PC-3 (cell line): Measurements from ENCODE around the gene GPN3. TPM values are rescaled to one million over a fixed set of nuclear protein-coding genes. Genes with fewer than 3 reads are reported as not detected.
"Not testable (repeated sequence)": the region's sequence is repeated elsewhere in the genome, so short reads cannot be mapped to it uniquely, and the experiment has no call there.

ENCODE experiments used
- ATAC-seq: fragments of 200-7000 bp; cut with Tn5 transposase; 2 replicates; pipeline ENCODE4 v1.9.1; 2020; ENCODE audit warnings: mild to moderate bottlenecking, moderate library complexity
- BruUV-seq: library from RNA; stranded (reverse); fragments of 400-500 nt; replicated peaks from 2 replicates; lab custom pipeline; 2021; lab: Mats Ljungman, UMichigan
- CTCF ChIA-PET: fragments of 300-600 bp; sonication (Branson Sonifier 250); formaldehyde crosslinking; loops from one replicate; lab custom pipeline; 2022; ENCODE audit warnings: antibody characterized with exemption; lab: Charles Lee
- POLR2A ChIA-PET: fragments of 300-600 bp; sonication (Branson Sonifier 250); formaldehyde crosslinking; loops from one replicate; lab custom pipeline; 2022; ENCODE audit warnings: antibody characterized with exemption; ENCODE audit not compliant: unreplicated experiment; lab: Charles Lee
- DNase-seq: peaks from one replicate; pipeline ENCODE4 v3.0.0-alpha.2; 2015
- H2AFZ ChIP-seq: fragments of 300-600 bp; sonication (generic); 2 replicates; pipeline ENCODE4 v1.6.0; 2016; ENCODE audit warnings: antibody characterized with exemption, low read length
- H3F3A ChIP-seq: fragments of 300-600 bp; sonication (generic); one replicate; pipeline ENCODE4 v1.6.0; 2017; ENCODE audit warnings: antibody characterized with exemption, low read length, control low read depth, mild to moderate bottlenecking; ENCODE audit not compliant: unreplicated experiment
- H3K27ac ChIP-seq: fragments of 300-600 bp; sonication (generic); 2 replicates; pipeline ENCODE4 v1.5.1; 2016; ENCODE audit warnings: mild to moderate bottlenecking, low read length
- H3K27me3 ChIP-seq: fragments of 300-600 bp; sonication (generic); 2 replicates; pipeline ENCODE4 v1.6.1; 2016; ENCODE audit warnings: low read length, mixed read lengths
- H3K36me3 ChIP-seq: fragments of 300-600 bp; sonication (generic); 2 replicates; pipeline ENCODE4 v1.6.1; 2016; ENCODE audit warnings: low read depth, mixed run types, low read length, mixed read lengths
- H3K4me1 ChIP-seq: fragments of 300-600 bp; sonication (generic); 2 replicates; pipeline ENCODE4 v1.5.1; 2016; ENCODE audit warnings: low read length; ENCODE audit not compliant: insufficient read depth
- H3K4me2 ChIP-seq: fragments of 300-600 bp; sonication (generic); 2 replicates; pipeline ENCODE4 v1.6.0; 2016; ENCODE audit warnings: low read length
- H3K4me3 ChIP-seq: fragments of 300-600 bp; sonication (generic); 2 replicates; pipeline ENCODE4 v1.5.1; 2016; ENCODE audit warnings: mild to moderate bottlenecking, low read length, mixed read lengths
- H3K79me2 ChIP-seq: fragments of 300-600 bp; sonication (generic); 2 replicates; pipeline ENCODE4 v1.6.1; 2017; ENCODE audit warnings: low read length, mixed read lengths
- H3K9ac ChIP-seq: fragments of 300-600 bp; sonication (generic); 2 replicates; pipeline ENCODE4 v1.6.0; 2016; ENCODE audit warnings: mild to moderate bottlenecking, low read length
- H3K9me2 ChIP-seq: fragments of 300-600 bp; sonication (generic); replicated peaks from 2 replicates; pipeline ENCODE4 v1.6.1; 2016; ENCODE audit warnings: mixed run types, low read length, mixed read lengths
- H3K9me3 ChIP-seq: fragments of 300-600 bp; sonication (generic); 2 replicates; pipeline ENCODE4 v1.6.1; 2016; ENCODE audit warnings: low read length, mixed read lengths
- H4K20me1 ChIP-seq: fragments of 300-600 bp; sonication (generic); 2 replicates; pipeline ENCODE4 v1.6.1; 2016; ENCODE audit warnings: low read length, mixed read lengths
- CTCF ChIP-seq: fragments of 300-600 bp; sonication (generic); conservative IDR thresholded peaks from 2 replicates; pipeline ENCODE4 v1.5.1; 2017; ENCODE audit warnings: antibody characterized with exemption, low read depth, mild to moderate bottlenecking, low read length
- EZH2 ChIP-seq: fragments of 300-600 bp; sonication (generic); IDR thresholded peaks from one replicate; pipeline ENCODE4 v1.6.1; 2017; ENCODE audit warnings: antibody characterized with exemption, mild to moderate bottlenecking, low read length; ENCODE audit not compliant: unreplicated experiment
- EZH2phosphoT487 ChIP-seq: fragments of 300-600 bp; sonication (generic); IDR thresholded peaks from 2 replicates; pipeline ENCODE4 v1.6.1; 2018; ENCODE audit warnings: mild to moderate bottlenecking, antibody characterized with exemption, low read length, borderline replicate concordance
- intact Hi-C: fragments of 100-400 bp; cut with micrococcal nuclease; formaldehyde crosslinking; loops from 2 replicates; pipeline ENCODE4 v1.9.0; 2023
- total RNA-seq: library from RNA; depleted of rRNA; stranded (reverse); fragments of >200 nt; gene quantifications from 2 replicates; pipeline ENCODE4 v1.2.3, GENCODE V29; 2014

Gene GPN3
- total RNA-seq, 1 experiment from 2014 or later, result 32.5 TPM

- Histone ChIP-seq H3K9me2 (no peaks in the 10 kb centered on the region), H3K9me3 (no peaks in the 10 kb centered on the region), H4K20me1 (no peaks in the 10 kb centered on the region), H3K79me2 (peaks cover 47% of the 10 kb centered on the region), H3F3A (no peaks in the 10 kb centered on the region), H2AFZ (peak overlapping the region; percentile 93), H3K4me3 (peak overlapping the region; percentile 84), H3K4me1 (peaks cover 14% of the 10 kb centered on the region), H3K36me3 (peaks cover 3% of the 10 kb centered on the region; the same call in 1 of the 2 replicates), H3K27me3 (no peaks in the 10 kb centered on the region), H3K9ac (peak overlapping the region; percentile 90), H3K27ac (no peak overlapping the region), H3K4me2 (peak overlapping the region; percentile 98)
- DNase-seq, result no peak
- CTCF ChIA-PET, result interaction anchor here (0.5 to 1.6 kb wide), 5 partner anchors 18 to 149 kb away, joined by 4 to 10 read pairs (median 6); partner anchors contain the start of gene ARPC3
- no peak for ATAC-seq
- TF ChIP-seq EZH2phosphoT487 (no peak), CTCF (no peak), EZH2 (no peak)
- POLR2A ChIA-PET, result interaction anchor here (0.5 to 1.2 kb wide), 5 partner anchors 31 to 495 kb away, joined by 3 to 11 read pairs (median 7); partner anchors contain the start of genes RAD9B, TCTN1 and VPS29
- TSS peak; percentile 85 for BruUV-seq
- intact Hi-C loops, result loop anchor here (1.0 to 10.0 kb wide), 6 partner anchors 18 to 227 kb away; partner anchors contain the start of genes ARPC3, RAD9B and VPS29
These were observed 227 bp downstream of the GPN3 start for GRCh38 chr12:110467847-110468213.

GRCh38 chr12:110466791-110467190 is 1.3 kb downstream of the GPN3 start:
- Histone ChIP-seq H4K20me1 (no peaks in the 10 kb centered on the region), H2AFZ (peak overlapping the region; percentile 20; the same call in 1 of the 2 replicates), H3K27ac (no peak overlapping the region), H3F3A (no peaks in the 10 kb centered on the region), H3K9me2 (no peaks in the 10 kb centered on the region), H3K79me2 (peaks cover 52% of the 10 kb centered on the region), H3K4me2 (peak overlapping the region; percentile 98), H3K9me3 (no peaks in the 10 kb centered on the region), H3K36me3 (peaks cover 4% of the 10 kb centered on the region; the same call in 1 of the 2 replicates), H3K4me1 (peaks cover 14% of the 10 kb centered on the region), H3K9ac (peak overlapping the region; percentile 90), H3K27me3 (no peaks in the 10 kb centered on the region), H3K4me3 (peak overlapping the region; percentile 84)
- BruUV-seq, result no TSS peak
- intact Hi-C loops, result loop anchor here (10.0 kb wide), 1 partner anchor 228 kb away; no protein-coding TSS in a partner anchor
- DNase-seq (no peak), ATAC-seq (no peak)
- ChIA-PET POLR2A (interaction anchor here (1.1 kb wide), 1 partner anchor 17 kb away, joined by 8 read pairs; the partner anchor contains the start of gene ARPC3), CTCF (interaction anchor here (0.6 kb wide), 2 partner anchors 17 to 136 kb away, joined by 6 to 13 read pairs; partner anchors contain the start of gene ARPC3)
- TF ChIP-seq EZH2phosphoT487 (no peak), CTCF (no peak), EZH2 (no peak)

- ATAC-seq, POLR2A ChIA-PET, H3K36me3 ChIP-seq, H3K9me3 ChIP-seq, H3K9me2 ChIP-seq, H3K9ac ChIP-seq, H2AFZ ChIP-seq, H3K27ac ChIP-seq, H4K20me1 ChIP-seq, H3K4me3 ChIP-seq, BruUV-seq, H3K4me2 ChIP-seq, H3F3A ChIP-seq, DNase-seq, CTCF ChIA-PET, H3K27me3 ChIP-seq: not testable (repeated sequence)
- Histone ChIP-seq H3K4me1 (peaks cover 14% of the 10 kb centered on the region), H3K79me2 (peaks cover 49% of the 10 kb centered on the region)
- intact Hi-C loops, result loop anchor here (10.0 kb wide), 1 partner anchor 229 kb away; no protein-coding TSS in a partner anchor
These were observed 2.3 kb downstream of the GPN3 start for GRCh38 chr12:110465765-110466164.
